HG03135 (cell line): Measurements from ENCODE around the gene LEPROT.
A peak's percentile ranks its signal among the peaks of the same experiment; 100 is the strongest.
"Not testable (repeated sequence)": the region's sequence is repeated elsewhere in the genome, so short reads cannot be mapped to it uniquely, and the experiment has no call there.

Source experiments
- ATAC-seq: cut with Tn5 transposase; IDR thresholded peaks from one replicate; pipeline ENCODE4 v1.9.1; 2021; ENCODE audit warnings: mild to moderate bottlenecking, moderate library complexity; ENCODE audit not compliant: unreplicated experiment

The LEPROT gene

GRCh38 chr1:65420590-65421350 lies at the start of gene LEPROT, which contains the start of gene LEPR:
Gene LEPROT, plus strand, starts transcription at chr1:65420668. Its CDS starts 57 bp downstream, at chr1:65420725.
Gene LEPR, plus strand, starts transcription at chr1:65420668. Its CDS starts 144,898 bp downstream, at chr1:65565566.
- peak; percentile 4 for ATAC-seq

- ATAC-seq, result no peak
Observed at GRCh38 chr1:65371544-65371943, 48.9 kb upstream of the LEPROT start.

- ATAC-seq, result no peak
Observed at GRCh38 chr1:65372557-65372956, 47.9 kb upstream of the LEPROT start.

GRCh38 chr1:65377496-65378246 lies 42.8 kb upstream of the LEPROT start:
- no peak for ATAC-seq

- no peak for ATAC-seq
Observed at GRCh38 chr1:65378247-65378946, 42.1 kb upstream of the LEPROT start.

- ATAC-seq, result not testable (repeated sequence)
Observed at GRCh38 chr1:65384426-65384825, 36.0 kb upstream of the LEPROT start.

- no peak for ATAC-seq
Observed at GRCh38 chr1:65386439-65386838, 34.0 kb upstream of the LEPROT start.

GRCh38 chr1:65387821-65388220 lies 32.6 kb upstream of the LEPROT start:
- no peak for ATAC-seq

GRCh38 chr1:65388908-65389695 lies 31.4 kb upstream of the LEPROT start:
- ATAC-seq, result no peak

GRCh38 chr1:65392497-65392896 lies 28.0 kb upstream of the LEPROT start:
- no peak for ATAC-seq

- peak; percentile 80 for ATAC-seq
Observed at GRCh38 chr1:65393347-65393746, 27.1 kb upstream of the LEPROT start.

GRCh38 chr1:65393928-65394327 lies 26.5 kb upstream of the LEPROT start:
- ATAC-seq, result no peak

- ATAC-seq, result no peak
Observed at GRCh38 chr1:65395887-65396612, 24.4 kb upstream of the LEPROT start.

GRCh38 chr1:65398083-65398482 lies 22.4 kb upstream of the LEPROT start:
- no peak for ATAC-seq

- no peak for ATAC-seq
Observed at GRCh38 chr1:65399003-65399402, 21.5 kb upstream of the LEPROT start.

- no peak for ATAC-seq
Observed at GRCh38 chr1:65401612-65402011, 18.9 kb upstream of the LEPROT start.

GRCh38 chr1:65404941-65405340 lies 15.5 kb upstream of the LEPROT start:
- ATAC-seq, result no peak

GRCh38 chr1:65407877-65408276 lies 12.6 kb upstream of the LEPROT start:
- ATAC-seq, result no peak

GRCh38 chr1:65409314-65409713 lies 11.2 kb upstream of the LEPROT start:
- no peak for ATAC-seq

GRCh38 chr1:65409816-65410326 lies 10.6 kb upstream of the LEPROT start:
- no peak for ATAC-seq
